Thymus (tissue), 11 donors: ENCODE results near the gene LRRC55. TPM values are rescaled to one million over a fixed set of nuclear protein-coding genes. Genes with fewer than 3 reads are reported as not detected.

Source experiments
- DNase-seq, 9 donors: peaks; one replicate each; pipeline ENCODE4 v3.0.0-alpha.2; 2013; ENCODE audit warnings: low spot score in 9 of 9, low read depth in 6 of 9, missing footprints in 1 of 9
- H3K27ac ChIP-seq, 2 donors: one replicate each; pipeline ENCODE4 v1.5.1; 2013; ENCODE audit warnings: control low read depth in 1 of 2, low read depth in 1 of 2, low read length in 1 of 2, mild to moderate bottlenecking in 1 of 2, moderate library complexity in 1 of 2
- H3K27me3 ChIP-seq, 2 donors: one replicate each; pipeline ENCODE4 v1.5.1; 2013; ENCODE audit warnings: low read length in 1 of 2; ENCODE audit not compliant: control insufficient read depth in 2 of 2, insufficient read depth in 1 of 2
- H3K36me3 ChIP-seq, 2 donors: one replicate each; pipeline ENCODE4 v1.5.1; 2013; ENCODE audit warnings: low read length in 1 of 2, mild to moderate bottlenecking in 1 of 2, moderate library complexity in 1 of 2; ENCODE audit not compliant: control insufficient read depth in 2 of 2, insufficient read depth in 2 of 2
- H3K4me1 ChIP-seq, 2 donors: one replicate each; pipeline ENCODE4 v1.5.1; 2013; ENCODE audit warnings: low read length in 2 of 2; ENCODE audit not compliant: control insufficient read depth in 2 of 2, insufficient read depth in 2 of 2
- H3K4me3 ChIP-seq, 2 donors: one replicate each; pipeline ENCODE4 v1.5.1; 2013; ENCODE audit warnings: low read length in 2 of 2, control low read depth in 1 of 2, mild to moderate bottlenecking in 1 of 2
- H3K9me3 ChIP-seq, 2 donors: one replicate each; pipeline ENCODE4 v1.5.1; 2013; ENCODE audit warnings: low read length in 1 of 2, mild to moderate bottlenecking in 1 of 2; ENCODE audit not compliant: control insufficient read depth in 2 of 2, insufficient read depth in 1 of 2
- WGBS: extraction: QIAGEN DNeasy Blood & Tissue Kit; methylation state at CpG from one replicate; pipeline ENCODE4 v1.1.7; 2013; 5-methylcytosine and 5-hydroxymethylcytosine counted together
- polyA plus RNA-seq: library from polyadenylated mRNA; stranded (reverse); fragments of 200-250 nt; gene quantifications from one replicate; pipeline ENCODE4 v1.2.3, GENCODE V29; 2013
- total RNA-seq: library from RNA; stranded (reverse); fragments of 120-200 nt; gene quantifications from one replicate; pipeline ENCODE4 v1.2.4, GENCODE V29; 2013
- donor health status: healthy.

LRRC55 gene
- total and polyA plus RNA-seq, 2 donors, result 0.25 to 2.0 TPM

- Histone ChIP-seq H3K36me3 (no peaks in the 10 kb centered on the region), H3K4me1 (no peaks in the 10 kb centered on the region), H3K27ac (no peak overlapping the region), H3K27me3 (peaks cover 0 to 70% of the 10 kb centered on the region in 2 donors), H3K9me3 (no peaks in the 10 kb centered on the region), H3K4me3 (no peak overlapping the region)
- 51% methylated on average over 5 of the region's 5 CpGs for WGBS
- no peak for DNase-seq
These were observed 51.9 kb downstream of the LRRC55 start for GRCh38 chr11:57233702-57234101.

GRCh38 chr11:57235761-57236703 is 54.3 kb downstream of the LRRC55 start:
- DNase-seq, result no peak
- no peaks in the 10 kb centered on the region for H3K4me1 ChIP-seq
- H3K36me3 ChIP-seq, result no peaks in the 10 kb centered on the region
- H3K27me3 ChIP-seq, result peaks cover 0 to 68% of the 10 kb centered on the region in 2 donors
- WGBS, result 83% methylated on average over 39 of the region's 39 CpGs
- no peak overlapping the region for H3K27ac ChIP-seq
- H3K4me3 ChIP-seq, result no peak overlapping the region
- no peaks in the 10 kb centered on the region for H3K9me3 ChIP-seq

GRCh38 chr11:57237204-57237681 is 55.5 kb downstream of the LRRC55 start, which contains the start of gene APLNR:
TSS of gene APLNR (minus strand) at chr11:57237250. CDS start at chr11:57237004, 246 bp downstream.
- H3K4me3 ChIP-seq, result no peak within 1 kb of the TSS
- H3K9me3 ChIP-seq, result no peaks in the 10 kb centered on the region
- H3K4me1 ChIP-seq, result no peaks in the 10 kb centered on the region
- H3K36me3 ChIP-seq, result no peaks in the 10 kb centered on the region
- no peak for DNase-seq
- peaks cover 0 to 67% of the 10 kb centered on the region in 2 donors for H3K27me3 ChIP-seq
- WGBS, result 8% methylated on average over 6 of the region's 6 CpGs
- no peak within 1 kb of the TSS for H3K27ac ChIP-seq

- H3K36me3 ChIP-seq, result no peaks in the 10 kb centered on the region
- no peak for DNase-seq
- H3K27me3 ChIP-seq, result peaks cover 0 to 57% of the 10 kb centered on the region in 2 donors
- H3K4me1 ChIP-seq, result no peaks in the 10 kb centered on the region
- 85% methylated on average over 1 of the region's 1 CpG for WGBS
- no peaks in the 10 kb centered on the region for H3K9me3 ChIP-seq
- no peak overlapping the region for H3K4me3 ChIP-seq
- H3K27ac ChIP-seq, result no peak overlapping the region
These were observed 57.6 kb downstream of the LRRC55 start for GRCh38 chr11:57239348-57239747.

- peaks cover 0 to 50% of the 10 kb centered on the region in 2 donors for H3K27me3 ChIP-seq
- H3K9me3 ChIP-seq, result no peaks in the 10 kb centered on the region
- 96% methylated on average over 2 of the region's 2 CpGs for WGBS
- DNase-seq, result no peak
- no peak overlapping the region for H3K27ac ChIP-seq
- no peaks in the 10 kb centered on the region for H3K4me1 ChIP-seq
- no peaks in the 10 kb centered on the region for H3K36me3 ChIP-seq
- H3K4me3 ChIP-seq, result no peak overlapping the region
These were observed 58.3 kb downstream of the LRRC55 start for GRCh38 chr11:57240007-57240406.

- Histone ChIP-seq H3K4me1 (no peaks in the 10 kb centered on the region), H3K4me3 (no peak overlapping the region), H3K27me3 (peaks cover 0 to 43% of the 10 kb centered on the region in 2 donors), H3K36me3 (no peaks in the 10 kb centered on the region), H3K27ac (no peak overlapping the region), H3K9me3 (no peaks in the 10 kb centered on the region)
- 36% methylated on average over 5 of the region's 5 CpGs for WGBS
- DNase-seq, result no peak
These were observed 59.0 kb downstream of the LRRC55 start for GRCh38 chr11:57240757-57241156.

Other genes with a start within 250 kb of the LRRC55 start
- gene OR5AK2, start 193.0 kb upstream of the LRRC55 start, total RNA-seq, result not detected
- gene OR5AK2, start 193.0 kb upstream of the LRRC55 start, polyA plus RNA-seq, result not detected
- 8.7 TPM for gene APLNR, start 55.3 kb downstream of the LRRC55 start, total RNA-seq
- 1.2 TPM for gene APLNR, start 55.3 kb downstream of the LRRC55 start, polyA plus RNA-seq
- gene TNKS1BP1, start 143.0 kb downstream of the LRRC55 start, total RNA-seq, result 22.8 TPM
- 237 TPM for gene TNKS1BP1, start 143.0 kb downstream of the LRRC55 start, polyA plus RNA-seq
- gene SSRP1, start 153.9 kb downstream of the LRRC55 start, total RNA-seq, result 110 TPM
- gene SSRP1, start 153.9 kb downstream of the LRRC55 start, polyA plus RNA-seq, result 48.8 TPM
- gene P2RX3, start 156.4 kb downstream of the LRRC55 start, total RNA-seq, result 0.76 TPM
- 0.02 TPM for gene P2RX3, start 156.4 kb downstream of the LRRC55 start, polyA plus RNA-seq
- 83.9 TPM for gene PRG3, start 199.2 kb downstream of the LRRC55 start, total RNA-seq
- 2.5 TPM for gene PRG3, start 199.2 kb downstream of the LRRC55 start, polyA plus RNA-seq
- gene PRG2, start 208.7 kb downstream of the LRRC55 start, total RNA-seq, result 212 TPM
- 14.6 TPM for gene PRG2, start 208.7 kb downstream of the LRRC55 start, polyA plus RNA-seq
- 17.8 TPM for gene SLC43A3, start 245.2 kb downstream of the LRRC55 start, total RNA-seq
- 28.7 TPM for gene SLC43A3, start 245.2 kb downstream of the LRRC55 start, polyA plus RNA-seq